ENCODE results near the gene ST6GAL1.
A peak's percentile ranks its signal among the peaks of the same experiment; 100 is the strongest.
"Not testable (repeated sequence)": the region's sequence is repeated elsewhere in the genome, so short reads cannot be mapped to it uniquely, and the experiment has no call there.

ST6GAL1 gene

DNA sequence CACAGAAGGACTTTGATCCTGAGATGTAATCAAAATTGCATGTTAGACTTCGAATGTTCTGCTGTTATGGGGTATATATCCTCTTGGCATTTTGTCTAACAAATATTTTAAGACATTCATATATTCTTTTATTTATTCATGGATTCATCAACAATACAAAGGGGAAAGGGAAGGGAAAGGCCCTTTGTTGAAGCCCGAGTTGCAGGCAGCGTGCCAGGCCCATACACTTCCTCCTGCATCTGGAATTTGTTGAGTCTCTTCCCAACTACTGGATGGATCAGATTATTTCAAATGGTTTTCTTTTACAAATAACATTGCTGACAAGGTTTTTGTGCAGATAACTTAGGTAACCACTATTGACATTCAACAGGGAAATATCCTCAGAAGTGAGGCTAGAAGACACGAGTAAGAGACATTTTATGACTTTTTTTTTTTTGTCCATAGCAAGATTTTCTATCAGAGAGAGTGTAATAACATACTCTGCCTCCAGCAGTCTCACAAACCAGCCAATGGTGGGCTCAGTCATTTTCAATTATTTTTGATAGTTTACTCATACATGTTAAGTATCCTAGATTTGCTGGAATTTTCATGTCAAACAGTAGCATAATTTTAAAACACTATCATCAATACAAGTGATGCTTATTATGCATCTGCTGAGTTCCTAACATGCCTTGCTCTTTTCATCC lies 114.7 kb downstream of the ST6GAL1 start:
- TF ChIP-seq, protein P1, sequence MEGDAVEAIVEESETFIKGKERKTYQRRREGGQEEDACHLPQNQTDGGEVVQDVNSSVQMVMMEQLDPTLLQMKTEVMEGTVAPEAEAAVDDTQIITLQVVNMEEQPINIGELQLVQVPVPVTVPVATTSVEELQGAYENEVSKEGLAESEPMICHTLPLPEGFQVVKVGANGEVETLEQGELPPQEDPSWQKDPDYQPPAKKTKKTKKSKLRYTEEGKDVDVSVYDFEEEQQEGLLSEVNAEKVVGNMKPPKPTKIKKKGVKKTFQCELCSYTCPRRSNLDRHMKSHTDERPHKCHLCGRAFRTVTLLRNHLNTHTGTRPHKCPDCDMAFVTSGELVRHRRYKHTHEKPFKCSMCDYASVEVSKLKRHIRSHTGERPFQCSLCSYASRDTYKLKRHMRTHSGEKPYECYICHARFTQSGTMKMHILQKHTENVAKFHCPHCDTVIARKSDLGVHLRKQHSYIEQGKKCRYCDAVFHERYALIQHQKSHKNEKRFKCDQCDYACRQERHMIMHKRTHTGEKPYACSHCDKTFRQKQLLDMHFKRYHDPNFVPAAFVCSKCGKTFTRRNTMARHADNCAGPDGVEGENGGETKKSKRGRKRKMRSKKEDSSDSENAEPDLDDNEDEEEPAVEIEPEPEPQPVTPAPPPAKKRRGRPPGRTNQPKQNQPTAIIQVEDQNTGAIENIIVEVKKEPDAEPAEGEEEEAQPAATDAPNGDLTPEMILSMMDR (IDR thresholded peaks at IDR 0.05): 0 out of 2 replicates have a peak, but pooled peaks have one; percentile 14
- no peak for TF ChIP-seq ZFX (IDR thresholded peaks at IDR 0.05; ENCODE audit: borderline replicate concordance)
- no peak overlapping the region for H3K27ac ChIP-seq

DNA sequence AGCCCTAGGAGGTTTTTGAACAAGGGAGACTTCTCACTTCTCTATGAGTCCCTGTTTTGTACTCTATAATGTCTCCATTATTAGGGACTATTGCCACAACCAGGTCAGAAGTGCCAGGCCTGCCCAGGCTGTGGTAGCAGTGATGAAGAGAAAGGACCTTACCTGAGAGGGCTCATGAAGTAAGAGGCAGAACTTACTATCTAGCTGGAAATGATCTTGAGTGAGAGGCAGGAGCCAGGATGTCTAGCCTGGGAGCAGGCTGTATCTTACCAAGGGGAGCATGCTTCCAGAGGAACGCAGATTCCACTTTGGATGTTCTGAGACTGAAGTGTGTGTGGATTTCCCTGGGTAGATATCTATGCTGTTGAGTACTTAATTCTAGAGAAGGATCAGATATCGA lies 115.7 kb downstream of the ST6GAL1 start:
- TF ChIP-seq ZFX (IDR thresholded peaks at IDR 0.05; ENCODE audit: borderline replicate concordance): no peak
- TF ChIP-seq, protein P1 (IDR thresholded peaks at IDR 0.05): no peak

DNA sequence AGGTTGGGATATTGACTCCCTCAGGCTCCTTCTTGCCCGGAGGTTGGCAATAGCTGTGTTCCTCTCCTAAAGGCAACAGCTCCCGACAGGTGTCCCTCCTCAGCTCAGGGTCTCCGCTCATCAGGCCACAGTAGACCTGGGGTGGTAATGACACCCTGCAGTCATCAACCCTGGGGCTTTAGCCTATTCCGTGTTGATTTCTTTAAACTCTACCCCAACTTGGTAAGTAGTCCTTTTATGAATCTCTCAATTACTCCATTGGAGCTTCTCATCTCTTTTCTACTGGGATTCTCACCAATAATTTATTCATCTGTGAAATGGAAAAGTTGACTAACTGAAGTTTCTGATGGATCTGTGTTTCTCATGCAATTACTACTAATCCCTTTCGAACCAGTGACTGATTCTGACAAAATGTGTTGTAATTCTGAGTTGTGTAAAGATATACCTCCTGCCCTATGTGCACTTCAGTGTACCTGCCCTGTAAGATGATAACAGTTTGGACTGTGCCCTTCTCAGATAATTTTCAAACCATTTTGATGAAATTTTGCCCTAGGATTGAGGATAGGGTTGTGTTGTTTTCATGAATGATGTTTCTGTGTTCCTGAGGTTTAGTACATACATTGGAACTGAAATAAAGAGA lies 119.3 kb downstream of the ST6GAL1 start:
- no peak overlapping the region for H3K27ac ChIP-seq
- TF ChIP-seq, protein P1 (IDR thresholded peaks at IDR 0.05): no peak
- no peak for TF ChIP-seq ZFX (IDR thresholded peaks at IDR 0.05; ENCODE audit: borderline replicate concordance)

More for the DNA sequence above, 115.7 kb downstream of the ST6GAL1 start:
- no peak overlapping the region for H3K27ac ChIP-seq

DNA sequence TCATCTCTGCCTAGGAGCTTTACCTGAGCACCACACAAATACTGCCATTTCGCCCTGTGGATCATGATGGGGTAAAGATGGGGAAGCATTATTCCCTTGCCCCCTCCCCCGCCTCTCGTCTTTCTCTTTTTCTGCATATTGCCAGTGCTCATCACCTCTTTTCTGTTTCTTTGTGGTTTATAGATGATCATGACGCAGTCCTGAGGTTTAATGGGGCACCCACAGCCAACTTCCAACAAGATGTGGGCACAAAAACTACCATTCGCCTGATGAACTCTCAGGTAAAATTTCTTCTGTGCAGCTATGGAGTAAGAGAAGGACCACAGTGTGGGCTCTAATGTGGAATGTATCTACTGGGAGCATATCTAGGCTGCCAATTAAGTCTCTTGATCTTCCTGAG lies 120.7 kb downstream of the ST6GAL1 start:
- TF ChIP-seq, protein P1 (IDR thresholded peaks at IDR 0.05): no peak
- TF ChIP-seq ZFX (IDR thresholded peaks at IDR 0.05; ENCODE audit: borderline replicate concordance): no peak
- no peak overlapping the region for H3K27ac ChIP-seq

DNA sequence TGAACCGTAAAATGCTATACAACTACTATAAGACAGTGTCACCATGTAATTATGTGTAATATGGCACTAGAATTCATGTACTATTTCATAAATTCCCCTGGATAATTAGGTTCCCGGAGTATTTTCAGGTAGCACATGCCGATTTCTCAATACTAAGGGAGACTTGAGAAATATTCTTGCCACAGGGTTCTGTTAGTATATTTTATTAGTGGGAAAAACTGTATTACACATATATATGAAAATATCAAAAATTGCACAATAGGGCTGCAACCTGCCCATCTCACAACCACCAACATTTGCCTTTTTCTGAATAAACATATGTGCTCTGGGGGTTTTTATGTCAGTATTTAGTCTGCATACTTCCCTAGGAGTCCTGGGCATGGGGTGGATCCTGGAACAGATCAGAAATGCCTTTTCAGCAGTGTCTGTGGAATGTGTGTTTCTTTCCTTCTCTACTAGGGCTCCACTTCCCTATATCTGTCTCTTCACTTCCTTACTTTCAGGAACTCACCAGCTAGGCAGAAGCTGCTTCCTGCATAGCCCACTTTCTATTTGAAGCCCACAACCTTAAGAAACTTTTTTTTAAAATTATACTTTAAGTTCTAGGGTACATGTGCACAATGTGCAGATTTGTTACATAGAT lies 121.5 kb downstream of the ST6GAL1 start:
- TF ChIP-seq, protein P1 (IDR thresholded peaks at IDR 0.05): no peak
- TF ChIP-seq ZFX (IDR thresholded peaks at IDR 0.05; ENCODE audit: borderline replicate concordance): no peak
- no peak overlapping the region for H3K27ac ChIP-seq

DNA sequence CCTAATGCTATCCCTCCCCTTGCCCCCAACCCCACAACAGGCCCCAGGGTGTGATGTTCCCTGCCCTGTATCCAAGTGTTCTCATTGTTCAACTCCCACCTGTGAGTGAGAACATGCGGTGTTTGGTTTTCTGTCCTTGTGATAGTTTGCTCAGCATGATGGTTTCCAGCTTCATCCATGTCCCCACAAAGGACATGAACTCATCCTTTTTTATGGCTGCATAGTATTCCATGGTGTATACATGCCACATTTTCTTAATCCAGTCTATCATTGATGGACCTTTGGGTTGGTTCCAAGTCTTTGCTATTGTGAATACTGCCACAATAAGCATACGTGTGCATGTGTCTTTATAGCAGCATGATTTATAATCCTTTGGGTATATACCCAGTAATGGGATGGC lies 122.1 kb downstream of the ST6GAL1 start:
- H3K27ac ChIP-seq: not testable (repeated sequence)

DNA sequence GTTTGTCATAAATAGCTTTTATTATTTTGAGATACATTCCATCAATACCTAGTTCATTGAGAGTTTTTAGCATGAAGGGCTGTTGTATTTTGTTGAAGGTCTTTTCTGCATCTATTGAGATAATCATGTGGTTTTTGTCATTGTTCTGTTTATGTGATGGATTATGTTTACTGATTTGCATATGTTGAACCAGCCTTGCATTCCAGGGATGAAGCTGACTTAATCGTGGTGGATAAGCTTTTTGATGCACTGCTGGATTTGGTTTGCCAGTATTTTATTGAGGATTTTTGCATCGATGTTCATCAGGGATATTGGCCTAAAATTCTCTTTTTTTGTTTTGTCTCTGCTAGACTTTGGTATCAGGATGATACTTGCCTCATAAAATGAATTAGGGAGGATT lies 124.1 kb downstream of the ST6GAL1 start:
- not testable (repeated sequence) for H3K27ac ChIP-seq

DNA sequence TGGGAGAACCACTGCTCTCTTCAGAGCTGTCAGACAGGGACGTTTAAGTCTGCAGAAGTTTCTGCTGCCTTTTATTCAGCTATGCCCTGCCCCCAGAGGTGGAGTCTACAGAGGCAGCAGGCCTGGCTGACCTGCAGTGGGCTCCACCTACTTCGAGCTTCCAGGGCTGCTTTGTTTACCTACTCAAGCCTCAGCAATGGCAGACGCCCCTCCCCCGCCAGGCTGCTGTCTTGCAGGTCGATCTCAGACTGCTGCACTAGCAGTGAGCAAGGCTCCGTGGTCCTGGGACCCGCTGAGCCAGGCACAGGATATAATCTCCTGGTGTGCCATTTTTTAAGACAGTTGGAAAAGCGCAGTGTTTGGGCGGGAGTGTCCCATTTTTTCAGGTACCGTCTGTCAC lies 127.5 kb downstream of the ST6GAL1 start:
- not testable (repeated sequence) for H3K27ac ChIP-seq
